Measurements from ENCODE around the gene CEP43.

DNA sequence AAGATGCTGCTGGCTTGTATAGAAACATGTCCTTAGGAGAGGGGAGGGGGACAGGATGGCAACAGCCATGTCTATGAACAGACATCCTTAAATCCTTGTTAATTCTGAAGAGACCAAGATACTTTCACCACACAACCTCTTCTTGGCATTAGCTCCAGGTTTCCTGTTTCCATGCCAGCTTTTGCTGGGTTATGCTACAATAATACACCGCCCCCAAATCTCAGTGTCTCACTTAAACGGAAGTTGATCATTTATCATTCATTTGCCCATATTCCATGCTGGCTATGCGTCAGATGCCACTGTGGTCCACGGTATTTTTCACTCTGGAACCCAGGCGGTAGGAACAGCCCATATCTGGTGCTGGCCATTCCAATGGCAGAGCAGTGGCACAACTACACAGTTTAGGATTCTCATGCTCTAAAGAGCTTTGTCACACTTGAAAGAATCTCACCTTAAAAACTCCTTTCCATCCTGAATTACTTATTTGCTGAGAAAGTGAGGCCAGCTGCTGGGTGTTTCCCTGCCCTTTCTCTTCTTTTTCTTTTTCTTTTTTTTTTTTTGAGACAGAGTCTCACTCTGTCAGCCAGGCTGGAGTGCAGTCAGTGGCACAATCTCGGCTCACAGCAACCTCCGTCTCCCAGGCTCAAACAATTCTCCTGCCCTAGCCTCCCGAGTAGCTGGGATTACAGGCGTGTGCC lies 39.1 kb upstream of the CEP43 start:
- TF ChIP-seq POLR2A (IDR thresholded peaks at IDR 0.05) (no peak), CTCF (IDR thresholded peaks at IDR 0.05) (no peak)

All from esophagus squamous epithelium (tissue), 4 donors.